SK-MEL-5 (cell line): ENCODE measurements around the gene HNF4A. TPM values are rescaled to one million over a fixed set of nuclear protein-coding genes. Genes with fewer than 3 reads are reported as not detected.

ENCODE experiments used
- DNase-seq: peaks from one replicate; pipeline ENCODE4 v3.0.0-alpha.2; 2016; ENCODE audit warnings: low read depth, low spot score
- in situ Hi-C: cut with HindIII; loops from 2 replicates; pipeline ENCODE4 v1.10.0; 2016; ENCODE audit warnings: low sequenced_read_pairs, high pct_unique_total_duplicates, low pct_unique_long_range_greater_than_20kb
- total RNA-seq: library from RNA; depleted of rRNA; stranded (reverse); fragments of >200 nt; shearing (Covaris generic); gene quantifications from 2 replicates; pipeline ENCODE4 v1.2.3, GENCODE V29; 2014

The HNF4A gene
- total RNA-seq, 1 experiment from 2014 or later, result 0.05 TPM

DNA sequence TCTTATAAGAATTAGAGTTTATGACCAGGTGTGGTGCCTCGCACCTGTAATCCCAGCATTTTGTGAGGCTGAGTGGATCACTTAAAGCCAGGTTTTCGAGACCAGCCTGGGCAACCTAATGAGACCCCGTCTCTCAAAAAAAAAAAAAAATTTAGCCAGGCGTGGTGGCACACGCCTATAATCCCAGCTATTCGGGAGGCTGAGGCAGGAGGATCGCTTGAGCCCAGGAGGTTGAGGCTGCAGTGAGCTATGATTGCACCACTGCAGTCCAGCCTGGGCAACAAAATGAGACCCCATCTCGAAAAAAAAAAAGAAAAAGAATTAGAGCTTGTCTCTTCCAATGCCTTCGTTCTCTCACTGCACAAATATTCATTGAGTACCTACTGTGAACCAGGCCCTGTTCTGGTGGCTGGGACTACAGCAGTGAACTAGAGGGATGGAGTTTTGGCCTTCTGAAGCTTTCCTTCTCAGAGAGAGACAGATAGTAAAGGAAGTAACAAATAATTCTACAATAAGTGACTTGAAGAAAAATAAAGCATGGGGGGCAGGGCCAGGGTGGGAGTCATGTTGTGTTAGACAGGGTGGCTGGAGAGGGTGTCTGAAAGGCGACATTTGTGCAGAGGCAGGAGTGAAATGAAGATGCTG lies 56.4 kb downstream of the HNF4A start:
- in situ Hi-C loops, result no loop called here
- DNase-seq, result no peak

DNA sequence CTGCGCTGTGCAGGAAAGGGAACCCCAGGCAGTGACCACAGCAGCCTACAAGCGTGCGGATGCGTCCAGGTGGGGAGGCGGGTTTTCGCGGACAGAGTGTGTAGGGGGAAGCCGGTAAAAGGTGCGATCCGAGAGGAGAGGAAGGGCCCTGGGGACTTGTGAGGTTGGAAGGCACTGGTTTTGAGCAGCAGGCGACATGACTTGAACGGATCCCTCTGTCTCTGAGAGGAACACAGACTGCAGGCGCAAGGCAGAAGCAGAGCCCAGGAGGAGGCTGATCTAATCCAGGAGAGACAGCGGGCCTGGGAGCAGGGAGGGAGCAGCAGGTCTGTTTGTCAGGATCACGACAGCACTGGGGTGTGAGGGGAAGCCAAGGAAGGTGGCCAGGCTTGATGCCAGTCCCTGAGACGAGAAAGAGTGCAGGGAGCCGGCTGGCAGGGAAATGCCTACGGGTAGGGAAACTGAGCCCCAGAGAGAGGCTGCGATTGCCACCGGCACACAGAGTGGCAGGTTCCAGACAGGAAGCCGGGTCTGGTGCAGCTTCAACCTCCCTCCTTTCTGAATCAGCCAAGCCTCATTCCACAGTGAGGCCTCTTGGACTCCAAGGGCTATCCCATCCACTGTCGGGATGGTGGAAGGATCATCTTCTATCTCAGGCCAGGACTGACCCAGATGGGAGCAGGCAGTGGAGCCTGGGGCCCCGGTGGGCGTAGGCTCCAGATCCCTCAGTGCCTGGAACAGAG lies 57.1 kb downstream of the HNF4A start:
- in situ Hi-C loops, result no loop called here
- no peak for DNase-seq

DNA sequence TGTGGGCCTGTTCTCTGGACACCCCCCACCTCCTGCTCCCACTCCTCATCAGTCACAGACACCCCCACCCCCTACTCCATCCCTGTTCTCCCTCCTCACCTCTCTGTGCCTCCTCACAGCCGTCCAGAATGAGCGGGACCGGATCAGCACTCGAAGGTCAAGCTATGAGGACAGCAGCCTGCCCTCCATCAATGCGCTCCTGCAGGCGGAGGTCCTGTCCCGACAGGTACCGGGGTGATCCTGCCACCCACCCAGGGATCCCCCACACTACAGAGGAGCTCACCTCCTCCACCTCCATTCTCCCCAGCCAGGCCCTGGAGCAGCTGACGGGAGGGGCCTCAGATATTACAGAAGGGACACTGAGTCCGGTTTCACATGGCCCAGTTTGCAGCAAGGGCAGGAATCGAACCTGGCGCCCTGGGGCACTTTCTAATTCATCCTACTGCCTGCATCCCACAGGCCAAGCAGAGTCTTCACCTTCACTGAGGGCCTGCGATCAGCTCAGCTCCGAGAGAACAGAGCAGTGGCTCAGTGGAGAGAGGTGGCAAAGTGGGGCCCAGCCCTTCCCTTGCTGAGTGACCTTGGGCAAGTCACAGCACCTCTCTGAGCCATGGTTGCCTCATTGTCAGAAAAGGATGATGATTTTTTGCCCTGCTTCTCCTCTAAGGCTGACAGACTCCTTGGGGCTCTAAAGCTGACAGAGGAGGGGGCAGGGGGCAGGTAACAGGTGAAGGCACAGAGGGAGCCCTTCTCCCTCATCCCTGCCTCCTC lies 58.3 kb downstream of the HNF4A start:
- in situ Hi-C loops, result no loop called here
- DNase-seq, result no peak

DNA sequence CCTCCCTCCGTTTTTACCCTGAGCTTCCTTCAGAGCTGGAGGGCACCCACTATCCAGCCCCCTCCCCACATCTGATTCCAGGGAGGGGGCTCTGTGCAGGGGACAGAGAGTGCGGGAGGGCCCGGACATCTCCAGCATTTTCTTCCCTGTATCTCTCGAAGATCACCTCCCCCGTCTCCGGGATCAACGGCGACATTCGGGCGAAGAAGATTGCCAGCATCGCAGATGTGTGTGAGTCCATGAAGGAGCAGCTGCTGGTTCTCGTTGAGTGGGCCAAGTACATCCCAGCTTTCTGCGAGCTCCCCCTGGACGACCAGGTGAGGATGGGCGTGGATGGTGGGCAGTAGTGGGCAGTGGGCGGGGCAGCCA lies 58.8 kb downstream of the HNF4A start:
- no peak for DNase-seq
- in situ Hi-C loops, result no loop called here

DNA sequence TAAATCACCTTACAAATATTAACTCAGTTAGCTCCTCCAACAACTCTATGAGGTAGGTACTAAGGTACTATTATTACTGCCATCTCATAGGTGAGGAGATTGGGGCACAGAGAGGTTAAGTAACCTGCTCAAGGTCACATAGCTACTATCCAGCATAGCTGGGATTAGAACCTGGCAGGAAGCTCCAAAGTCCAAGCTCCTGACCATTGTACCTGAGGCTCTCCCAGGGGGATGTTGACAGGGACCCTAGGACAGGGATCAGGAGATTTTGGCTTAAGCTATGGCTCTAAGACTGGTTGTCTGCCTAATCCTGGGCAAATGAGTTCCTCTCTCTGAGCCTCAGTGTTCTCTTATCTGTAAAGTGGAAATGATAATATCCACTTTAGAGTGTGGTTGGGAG lies 59.3 kb downstream of the HNF4A start:
- DNase-seq, result no peak
- in situ Hi-C loops, result no loop called here

DNA sequence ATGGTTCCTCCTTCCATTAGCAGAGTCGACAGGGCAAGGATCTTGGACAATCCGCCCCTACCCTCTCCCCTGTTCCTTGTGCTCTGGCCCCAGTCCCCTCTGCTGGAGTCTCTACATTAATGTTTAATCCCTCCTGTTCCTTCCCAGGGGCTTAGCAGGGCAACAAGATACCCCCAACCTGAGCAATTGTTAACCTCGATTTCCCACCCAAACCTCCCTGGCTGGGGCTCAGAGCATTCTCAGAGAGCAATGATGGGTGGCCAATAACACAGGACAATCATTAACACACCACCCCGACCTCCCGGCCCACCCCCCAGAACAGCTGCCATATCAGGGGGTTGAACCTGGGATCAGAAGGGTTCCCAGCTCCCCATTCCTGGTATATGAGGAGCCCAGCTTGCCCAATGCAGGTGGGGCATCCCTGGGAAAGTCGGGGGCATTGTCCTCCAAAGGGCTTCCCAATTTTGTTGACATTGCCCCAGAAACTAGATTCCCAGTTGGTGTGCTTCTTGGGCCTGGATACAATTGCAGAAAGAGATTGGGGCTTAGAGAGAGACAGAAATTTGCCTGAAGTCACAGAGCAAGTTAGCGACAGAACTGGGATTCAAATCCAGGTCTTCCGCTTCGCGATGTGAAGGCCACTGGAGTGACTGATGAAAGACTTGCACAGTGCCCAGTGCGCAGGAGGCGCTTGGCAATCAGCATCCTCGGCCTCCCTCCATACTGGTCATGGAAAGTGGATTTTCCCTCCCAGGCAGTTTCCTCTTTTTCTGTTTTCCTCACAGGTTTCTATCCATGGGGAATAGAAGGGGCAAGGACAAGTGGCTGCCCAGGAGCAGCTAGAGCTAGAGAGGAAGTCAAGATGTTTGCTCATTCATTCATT lies 60.6 kb downstream of the HNF4A start:
- in situ Hi-C loops, result no loop called here
- DNase-seq, result no peak

DNA sequence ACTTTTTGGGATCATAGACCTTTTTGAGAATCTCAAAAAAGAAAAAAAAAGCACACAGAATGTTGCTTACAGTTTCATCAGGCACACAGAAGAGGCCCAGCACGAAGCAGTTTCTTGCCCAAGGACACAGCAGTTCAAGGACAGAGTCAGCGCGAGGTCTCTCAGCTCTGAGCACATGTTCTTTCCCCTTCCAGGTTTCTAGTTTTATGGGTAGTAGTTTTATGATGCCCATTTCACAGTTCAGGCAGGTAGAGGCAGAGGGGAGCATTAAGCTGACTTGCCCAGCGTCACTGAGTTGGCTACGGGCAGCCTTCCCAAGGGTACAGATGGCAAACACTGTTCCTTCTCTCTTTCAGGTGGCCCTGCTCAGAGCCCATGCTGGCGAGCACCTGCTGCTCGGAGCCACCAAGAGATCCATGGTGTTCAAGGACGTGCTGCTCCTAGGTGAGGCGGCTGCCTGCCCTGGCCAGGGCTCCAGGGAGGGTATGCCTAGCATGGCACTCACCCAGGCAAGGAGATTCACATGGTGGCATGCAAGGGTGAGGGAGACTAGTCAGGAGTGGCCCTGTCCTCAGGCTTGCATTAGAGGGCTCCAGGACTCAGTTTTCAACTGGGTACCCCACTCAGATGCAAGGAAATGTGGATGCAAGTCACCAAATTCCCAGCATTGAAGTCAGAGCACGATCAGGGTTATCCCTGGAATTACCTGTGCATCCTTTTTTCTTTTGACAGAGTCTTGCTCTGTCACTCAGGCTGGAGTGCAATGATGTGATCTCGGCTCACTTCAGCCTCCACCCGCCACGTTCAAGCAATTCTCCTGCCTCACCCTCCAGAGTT lies 62.8 kb downstream of the HNF4A start:
- no peak for DNase-seq
- in situ Hi-C loops, result no loop called here

DNA sequence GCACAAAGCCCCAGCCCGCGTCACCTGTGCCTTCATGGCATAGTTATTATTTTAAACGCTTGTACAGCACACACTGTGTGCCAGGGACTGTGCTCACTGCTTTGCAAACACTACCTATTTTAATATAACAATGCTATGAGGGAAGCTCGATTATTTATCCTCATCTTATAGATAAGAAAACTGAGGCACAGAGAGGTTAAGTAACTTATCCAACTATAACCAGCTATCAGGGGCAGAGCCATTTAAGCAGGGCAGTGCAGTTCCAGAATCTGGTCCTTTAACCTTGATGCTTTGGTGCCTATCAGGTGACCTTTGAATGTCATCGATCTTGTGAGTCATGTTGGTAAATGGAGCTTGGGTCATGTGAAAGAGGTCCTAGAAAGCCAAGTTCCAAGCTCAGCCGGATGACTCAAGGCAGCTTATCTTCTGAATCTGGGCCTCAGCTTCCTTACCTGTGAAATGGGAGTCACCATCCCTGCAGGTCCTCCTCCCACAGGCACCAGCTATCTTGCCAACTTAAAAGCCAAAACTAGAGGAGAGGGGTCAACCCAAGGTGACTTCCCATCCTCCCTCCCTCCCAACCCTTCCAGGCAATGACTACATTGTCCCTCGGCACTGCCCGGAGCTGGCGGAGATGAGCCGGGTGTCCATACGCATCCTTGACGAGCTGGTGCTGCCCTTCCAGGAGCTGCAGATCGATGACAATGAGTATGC lies 63.8 kb downstream of the HNF4A start:
- peak; percentile 19 for DNase-seq
- in situ Hi-C loops, result no loop called here

DNA sequence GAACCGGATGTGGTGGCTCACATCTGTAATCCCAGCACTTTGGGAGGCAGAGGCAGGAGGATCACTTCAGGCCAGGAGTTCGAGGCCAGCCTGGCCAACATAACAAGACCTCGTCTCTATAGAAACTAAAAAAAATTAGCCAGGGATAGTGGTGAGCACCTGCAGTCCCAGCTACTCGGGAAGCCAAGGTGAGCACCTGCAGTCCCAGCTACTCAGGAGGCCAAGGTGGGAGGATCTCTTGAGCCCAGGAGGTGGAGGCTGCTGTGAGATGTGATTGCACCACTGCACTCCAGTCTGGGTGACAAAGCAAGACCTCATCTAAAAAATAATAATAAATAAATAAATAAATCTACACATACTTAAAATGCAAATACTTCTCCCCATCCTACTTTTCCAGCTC lies 65.0 kb downstream of the HNF4A start:
- DNase-seq, result no peak

DNA sequence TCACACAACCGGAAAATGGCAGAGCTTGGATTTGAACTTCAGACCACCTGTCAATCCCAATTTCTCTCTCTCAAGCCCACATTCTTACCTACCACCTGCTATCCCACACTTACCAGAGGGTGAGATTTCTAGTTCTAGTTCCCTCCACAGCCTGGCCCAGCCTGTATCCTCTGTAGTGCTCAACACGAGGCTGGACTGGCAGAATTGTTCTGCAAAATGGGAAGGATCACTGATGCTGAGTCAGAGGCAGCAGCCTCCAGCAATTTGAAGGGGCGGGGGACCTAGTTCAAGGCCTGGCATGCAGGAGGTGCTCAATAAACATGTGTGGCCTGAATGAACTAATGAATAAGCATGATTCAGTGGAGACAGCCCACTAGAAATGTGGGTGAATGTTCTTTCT lies 66.6 kb downstream of the HNF4A start:
- in situ Hi-C loops, result no loop called here
- no peak for DNase-seq

More for the DNA sequence above, 65.0 kb downstream of the HNF4A start:
- in situ Hi-C loops, result no loop called here

DNA sequence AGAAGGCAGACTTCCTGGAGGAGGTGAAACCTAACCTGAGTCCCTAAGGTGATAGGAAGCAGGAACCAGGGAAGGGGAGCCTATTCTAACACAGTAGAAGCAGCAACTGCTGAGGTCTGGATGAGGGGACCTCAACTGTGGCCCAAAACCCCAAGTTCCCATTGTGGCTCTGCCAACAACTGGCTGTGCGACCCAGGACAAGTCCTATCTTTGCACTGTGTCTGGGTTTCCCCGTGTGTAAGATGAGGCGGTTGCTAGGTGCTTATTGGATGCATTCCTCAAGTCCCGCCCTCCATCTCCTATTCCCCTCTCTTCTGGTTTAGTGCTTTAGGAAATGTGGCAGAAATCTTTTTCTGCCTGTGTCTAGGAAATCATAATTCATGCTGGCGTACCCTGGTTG lies 68.0 kb downstream of the HNF4A start:
- in situ Hi-C loops, result no loop called here
- DNase-seq, result no peak

DNA sequence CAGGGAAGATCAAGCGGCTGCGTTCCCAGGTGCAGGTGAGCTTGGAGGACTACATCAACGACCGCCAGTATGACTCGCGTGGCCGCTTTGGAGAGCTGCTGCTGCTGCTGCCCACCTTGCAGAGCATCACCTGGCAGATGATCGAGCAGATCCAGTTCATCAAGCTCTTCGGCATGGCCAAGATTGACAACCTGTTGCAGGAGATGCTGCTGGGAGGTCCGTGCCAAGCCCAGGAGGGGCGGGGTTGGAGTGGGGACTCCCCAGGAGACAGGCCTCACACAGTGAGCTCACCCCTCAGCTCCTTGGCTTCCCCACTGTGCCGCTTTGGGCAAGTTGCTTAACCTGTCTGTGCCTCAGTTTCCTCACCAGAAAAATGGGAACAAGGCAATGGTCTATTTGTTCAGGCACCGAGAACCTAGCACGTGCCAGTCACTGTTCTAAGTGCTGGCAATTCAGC lies 68.6 kb downstream of the HNF4A start:
- no peak for DNase-seq
- in situ Hi-C loops, result no loop called here

DNA sequence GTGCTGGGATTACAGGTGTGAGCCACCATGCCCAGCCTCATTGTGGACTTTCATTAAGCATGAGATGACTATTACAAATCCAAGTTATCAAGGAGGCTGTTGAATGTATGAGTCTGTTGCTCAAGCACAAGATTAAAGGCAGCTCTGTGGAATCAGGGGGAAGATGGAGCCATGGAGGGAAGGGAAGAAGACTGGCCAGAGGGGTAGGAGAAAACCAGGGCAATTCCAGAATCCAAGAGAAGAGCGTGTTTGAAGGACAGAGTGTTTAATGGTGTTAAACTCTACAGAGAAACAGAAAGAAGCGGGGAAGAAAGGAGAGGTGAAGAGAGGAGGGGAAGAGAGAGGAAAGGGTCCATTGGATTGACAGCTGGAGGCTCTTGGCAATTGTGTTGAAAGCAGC lies 70.4 kb downstream of the HNF4A start:
- no peak for DNase-seq
- in situ Hi-C loops, result no loop called here

DNA sequence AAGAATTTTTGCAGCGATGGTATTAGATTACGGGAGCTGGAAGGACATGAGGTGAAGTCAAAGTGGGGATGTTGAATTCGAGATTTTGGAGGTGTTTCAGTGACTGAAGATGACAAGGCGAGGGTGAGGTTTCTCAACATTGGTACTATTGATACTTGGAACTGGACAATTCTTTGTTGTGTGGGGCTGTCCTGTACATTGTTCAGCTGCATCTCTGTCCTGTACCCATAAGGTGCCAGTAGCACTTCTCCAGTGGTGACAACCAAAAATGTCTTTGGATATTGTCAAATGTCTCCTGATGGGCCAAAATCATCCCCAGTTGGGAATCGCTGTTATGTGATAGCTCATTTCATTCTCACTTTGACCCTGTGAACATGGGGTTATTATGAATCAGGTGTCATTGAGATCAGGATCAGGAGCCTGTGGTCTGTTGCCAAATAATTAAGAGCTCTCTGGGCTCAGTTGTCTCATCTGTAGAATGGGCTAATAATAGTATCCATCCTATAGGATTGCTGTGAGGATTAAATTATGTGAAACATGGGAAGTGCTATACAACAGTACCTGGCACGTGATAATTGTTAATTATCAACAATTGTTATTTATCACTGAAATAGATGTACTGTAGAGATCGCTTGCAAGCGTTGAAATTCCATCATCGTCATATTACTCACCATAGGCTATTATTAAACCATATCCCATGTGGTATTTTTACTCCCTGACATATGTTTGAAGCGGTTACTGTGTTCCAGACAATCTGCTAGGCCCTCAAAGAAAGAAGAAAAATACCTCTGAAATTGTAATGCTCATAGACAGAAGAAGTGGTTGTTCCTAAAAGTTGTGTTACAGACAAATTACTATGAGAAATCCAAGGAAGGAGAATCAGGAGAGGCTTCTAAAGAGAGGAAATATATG lies 71.6 kb downstream of the HNF4A start:
- in situ Hi-C loops, result no loop called here
- DNase-seq, result no peak

DNA sequence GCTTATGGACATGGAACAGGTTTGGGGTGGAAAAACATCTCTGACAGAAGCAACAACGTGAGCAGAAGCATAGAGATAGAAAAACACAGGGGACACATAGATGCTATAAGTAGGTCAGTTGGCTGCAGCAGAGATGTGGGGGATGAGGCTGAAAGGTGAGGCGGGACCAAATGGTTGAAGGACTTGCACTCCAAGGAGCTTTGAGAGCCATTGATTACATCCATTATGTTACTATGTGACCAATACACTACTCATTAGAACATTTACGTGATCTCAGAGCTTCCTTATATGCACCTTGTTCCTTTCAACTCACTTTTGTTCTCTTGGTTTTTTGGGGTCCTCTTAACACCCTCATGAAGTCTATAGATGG lies 72.3 kb downstream of the HNF4A start:
- no peak for DNase-seq
- in situ Hi-C loops, result no loop called here
